CD4-positive, alpha-beta T cell treated with Interleukin-4 for 4 hours (primary cell): Measurements from ENCODE around the gene CIB4.

ENCODE experiments used
- DNase-seq: peaks from one replicate; pipeline ENCODE4 v3.0.0-alpha.2; 2020

The CIB4 gene

GRCh38 chr2:26540961-26541360 is 100.2 kb downstream of the CIB4 start:
- DNase-seq = no peak

DNA sequence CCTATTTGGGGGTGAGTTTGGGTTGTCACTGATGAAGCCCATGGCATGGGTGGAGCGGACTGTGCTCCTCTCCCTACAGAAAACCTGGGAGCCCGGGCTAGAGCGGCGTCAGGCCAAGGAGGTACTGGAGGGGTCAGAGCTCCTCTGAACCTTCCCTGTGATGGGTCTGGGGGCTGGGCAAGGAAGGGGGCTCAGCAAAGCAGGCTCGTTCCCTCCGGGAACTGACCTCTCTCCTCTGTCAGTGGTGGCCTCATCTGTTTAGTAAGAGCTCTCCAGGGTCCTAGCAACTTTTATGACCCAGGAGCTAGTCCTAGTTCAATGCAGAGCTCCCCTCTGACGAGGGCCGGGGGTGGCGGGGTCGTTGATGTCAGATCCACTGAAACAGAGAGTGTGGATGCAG is 100.9 kb downstream of the CIB4 start:
- DNase-seq = no peak

DNA sequence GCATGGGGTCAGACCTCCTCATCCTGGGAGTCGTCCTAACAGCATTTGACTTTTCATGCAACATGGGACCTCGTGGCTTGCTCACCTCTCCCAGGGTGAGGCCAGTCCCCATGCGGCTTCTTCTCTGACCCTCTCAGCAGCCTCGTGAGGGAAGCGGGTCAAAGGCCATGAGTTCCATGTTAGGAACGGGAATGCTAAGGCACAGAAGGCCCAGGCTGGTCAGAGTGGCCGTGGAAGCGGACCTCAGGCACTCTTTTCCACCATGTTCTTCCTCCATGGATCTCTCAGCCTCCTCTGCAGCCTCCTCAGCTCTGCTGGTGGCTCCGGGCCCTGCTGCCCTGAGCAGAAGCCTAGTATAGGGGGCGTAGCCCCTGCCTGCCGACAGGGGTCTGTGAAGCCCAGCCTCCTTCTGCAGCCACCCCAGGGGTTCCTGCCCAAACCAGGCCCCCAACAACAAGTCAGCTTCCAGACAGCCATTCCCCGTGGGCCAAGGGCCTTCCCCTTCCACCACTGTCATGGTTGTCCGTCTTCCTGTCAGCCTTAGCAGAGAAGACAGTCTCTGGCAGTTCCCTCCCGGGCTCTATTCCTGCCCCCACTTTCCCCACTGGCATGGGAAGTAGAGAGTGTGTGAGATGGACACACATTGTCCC is 103.2 kb downstream of the CIB4 start:
- DNase-seq = no peak

- DNase-seq = no peak
Measured at GRCh38 chr2:26537069-26537825, 103.9 kb downstream of the CIB4 start.

GRCh38 chr2:26536371-26537068 is 104.6 kb downstream of the CIB4 start:
- DNase-seq = no peak

GRCh38 chr2:26535663-26536275 is 105.4 kb downstream of the CIB4 start:
- no peak for DNase-seq

GRCh38 chr2:26534865-26535662 is 106.1 kb downstream of the CIB4 start:
- DNase-seq = no peak

DNA sequence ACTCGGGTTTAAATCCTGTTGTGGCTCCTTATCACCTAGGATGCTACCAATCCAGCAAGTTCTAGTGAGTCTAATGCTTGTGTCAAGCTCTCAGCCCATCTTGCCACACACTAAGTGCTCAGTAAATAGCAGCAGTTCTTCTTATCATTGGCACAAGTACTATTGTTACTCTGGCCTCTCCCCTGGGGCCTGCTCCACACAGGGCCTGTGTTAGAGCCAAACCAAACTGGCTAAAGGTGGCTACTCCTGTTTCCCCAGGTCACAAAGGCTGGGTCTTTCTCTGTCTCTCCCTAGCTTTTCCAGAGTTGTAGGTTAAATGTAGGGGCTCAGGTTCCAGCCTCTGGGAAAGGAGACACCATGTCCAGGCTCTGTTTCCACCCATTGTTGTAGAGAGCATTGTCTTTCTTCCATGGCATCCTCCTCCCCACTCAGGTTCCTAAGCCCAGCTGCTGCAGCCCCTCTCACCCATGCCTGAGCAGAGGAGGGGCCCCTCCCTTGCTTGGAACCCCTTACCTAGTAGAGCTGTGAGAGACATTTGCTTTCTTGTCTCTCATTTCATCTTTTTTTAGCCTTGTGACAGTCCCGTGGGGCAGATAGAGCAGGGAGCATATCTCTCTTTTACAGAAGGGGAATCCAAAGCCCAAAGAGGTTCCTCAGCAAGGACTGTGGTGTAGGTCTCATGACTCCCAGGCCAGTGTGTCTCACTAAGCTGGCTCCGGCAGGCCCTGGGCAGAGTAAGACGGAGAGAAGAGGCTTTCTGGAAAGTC is 106.9 kb downstream of the CIB4 start:
- DNase-seq = no peak

GRCh38 chr2:26533661-26534060 is 107.5 kb downstream of the CIB4 start:
- no peak for DNase-seq

DNA sequence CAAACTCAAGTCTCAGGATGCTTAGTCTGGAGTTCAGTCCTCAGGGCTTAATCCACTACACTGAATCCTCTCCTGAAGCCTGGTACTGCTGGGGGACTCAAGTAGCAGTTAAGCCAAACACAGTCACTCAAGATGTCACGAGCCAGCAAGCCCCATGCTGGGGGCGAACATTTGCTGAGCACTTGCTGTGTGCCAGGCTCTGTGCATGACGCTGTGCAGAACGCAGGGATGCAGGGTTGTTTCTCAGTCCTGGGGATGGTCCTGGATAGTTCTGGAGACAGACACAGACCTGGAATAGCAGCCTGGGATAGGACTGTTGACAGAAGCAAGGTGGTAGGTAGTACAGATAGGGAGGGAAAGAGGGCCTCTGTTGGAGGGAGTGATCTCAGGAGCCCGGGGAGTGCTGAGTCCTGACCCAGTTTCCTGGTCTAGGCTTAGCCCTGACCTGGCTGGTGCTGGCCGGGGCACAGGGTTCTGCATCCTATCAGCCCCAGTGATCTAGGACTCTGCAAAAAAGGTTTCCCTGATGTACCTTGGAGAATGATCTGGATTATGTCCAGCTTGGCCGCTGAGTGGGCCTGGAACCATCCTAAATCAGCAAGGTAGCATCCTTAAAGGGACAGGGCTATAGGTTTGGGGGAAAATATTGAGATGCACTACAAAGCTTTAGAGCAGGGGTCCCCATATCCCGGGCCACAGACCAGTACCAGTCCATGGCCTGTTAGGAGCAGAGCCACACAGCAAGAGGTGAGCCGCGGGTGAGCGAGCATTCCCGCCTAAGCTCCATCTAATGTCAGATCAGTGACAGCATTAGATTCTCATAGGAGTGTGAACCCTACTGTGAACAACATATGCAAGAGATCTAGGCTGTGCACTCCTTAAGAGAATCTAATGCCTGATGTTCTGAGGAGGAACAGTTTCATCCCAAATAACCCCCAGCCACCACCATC is 108.6 kb downstream of the CIB4 start:
- no peak for DNase-seq
